Hepatocyte (in vitro differentiated cells): ENCODE data around the gene PTPN4.

Source experiments
- EZH2 ChIP-seq: fragments of 200-600 bp; sonication (generic); IDR thresholded peaks from 2 replicates; pipeline ENCODE4 v1.6.1; 2016; ENCODE audit warnings: antibody characterized with exemption, mild to moderate bottlenecking, borderline replicate concordance
- TF ChIP-seq, protein P1 (sequence below): fragments of 200-600 bp; sonication (generic); IDR thresholded peaks from 2 replicates; pipeline ENCODE4 v1.5.1; 2016; ENCODE audit warnings: antibody characterized with exemption, mild to moderate bottlenecking; ENCODE audit not compliant: poor library complexity

DNA sequence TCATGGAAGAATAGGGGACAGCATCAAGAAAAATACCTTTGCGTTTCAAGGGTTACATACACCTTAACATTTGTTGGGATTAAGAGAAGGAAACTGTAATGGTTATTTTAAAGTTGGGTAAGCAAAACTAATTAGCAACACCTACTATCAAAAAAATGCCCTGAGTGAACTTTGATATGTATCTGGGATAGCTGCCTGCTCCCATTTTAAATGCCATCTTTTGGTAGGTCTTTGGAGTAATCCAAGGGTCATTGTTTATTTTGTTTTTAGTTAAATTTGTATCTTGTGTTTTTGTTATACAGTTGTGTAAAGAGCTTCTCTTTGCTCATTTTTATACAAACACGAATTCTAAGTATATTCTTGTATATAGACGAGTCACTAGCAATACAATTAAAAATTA, 9.9 kb downstream of the PTPN4 start:
- TF ChIP-seq, protein P1, sequence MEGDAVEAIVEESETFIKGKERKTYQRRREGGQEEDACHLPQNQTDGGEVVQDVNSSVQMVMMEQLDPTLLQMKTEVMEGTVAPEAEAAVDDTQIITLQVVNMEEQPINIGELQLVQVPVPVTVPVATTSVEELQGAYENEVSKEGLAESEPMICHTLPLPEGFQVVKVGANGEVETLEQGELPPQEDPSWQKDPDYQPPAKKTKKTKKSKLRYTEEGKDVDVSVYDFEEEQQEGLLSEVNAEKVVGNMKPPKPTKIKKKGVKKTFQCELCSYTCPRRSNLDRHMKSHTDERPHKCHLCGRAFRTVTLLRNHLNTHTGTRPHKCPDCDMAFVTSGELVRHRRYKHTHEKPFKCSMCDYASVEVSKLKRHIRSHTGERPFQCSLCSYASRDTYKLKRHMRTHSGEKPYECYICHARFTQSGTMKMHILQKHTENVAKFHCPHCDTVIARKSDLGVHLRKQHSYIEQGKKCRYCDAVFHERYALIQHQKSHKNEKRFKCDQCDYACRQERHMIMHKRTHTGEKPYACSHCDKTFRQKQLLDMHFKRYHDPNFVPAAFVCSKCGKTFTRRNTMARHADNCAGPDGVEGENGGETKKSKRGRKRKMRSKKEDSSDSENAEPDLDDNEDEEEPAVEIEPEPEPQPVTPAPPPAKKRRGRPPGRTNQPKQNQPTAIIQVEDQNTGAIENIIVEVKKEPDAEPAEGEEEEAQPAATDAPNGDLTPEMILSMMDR = no peak
- no peak for TF ChIP-seq EZH2
